ENCODE results near the gene SPRY2.

SPRY2 gene

GRCh38 chr13:80361883-80362327 lies 21.0 kb upstream of the SPRY2 start:
- Histone ChIP-seq H3K4me1 (ENCODE audit: control insufficient read depth, insufficient read depth, low read length) (no peaks in the 10 kb centered on the region), H3K9me3 (ENCODE audit: control insufficient read depth, insufficient read depth, low read depth, low read length) (no peaks in the 10 kb centered on the region), H3K4me3 (ENCODE audit: low read depth, low read length) (no peak overlapping the region), H3K27ac (ENCODE audit: extremely low read depth, low read depth, low read length) (no peak overlapping the region), H3K36me3 (ENCODE audit: control insufficient read depth in 2 of 2, insufficient read depth in 1 of 2, low read length in 2 of 2) (no peaks in the 10 kb centered on the region)
- ChIA-PET CTCF (interaction anchor here (0.6 to 2.8 kb wide), 3 partner anchors 19 to 636 kb away, joined by 3 to 17 read pairs (median 3); no protein-coding TSS in a partner anchor), POLR2A (no interaction called here)
- TF ChIP-seq KLF9 (tag by site-specific recombination; IDR thresholded peaks at IDR 0.05; ENCODE audit: low read depth) (no peak), TRIM28 (IDR thresholded peaks at IDR 0.05; ENCODE audit: borderline replicate concordance, low read length) (peak; percentile 99), ZNF138 (tag by site-specific recombination; IDR thresholded peaks at IDR 0.05; ENCODE audit: borderline replicate concordance) (no peak), ZNF18 (tag by site-specific recombination; IDR thresholded peaks at IDR 0.05) (no peak), ZBTB6 (tag by site-specific recombination; IDR thresholded peaks at IDR 0.05) (no peak), ZNF776 (tag by site-specific recombination; IDR thresholded peaks at IDR 0.05; ENCODE audit: borderline replicate concordance) (no peak), SCRT1 (tag by site-specific recombination; IDR thresholded peaks at IDR 0.05; ENCODE audit: borderline replicate concordance) (no peak), ZNF362 (tag by site-specific recombination; IDR thresholded peaks at IDR 0.05) (no peak), ZNF792 (tag by site-specific recombination; IDR thresholded peaks at IDR 0.05) (no peak), ZNF664 (tag by site-specific recombination; IDR thresholded peaks at IDR 0.05) (no peak), ZNF621 (tag by site-specific recombination; IDR thresholded peaks at IDR 0.05) (no peak), ZNF121 (tag by site-specific recombination; IDR thresholded peaks at IDR 0.05) (no peak), ZNF747 (tag by site-specific recombination; IDR thresholded peaks at IDR 0.05) (no peak), ZNF561 (tag by site-specific recombination; IDR thresholded peaks at IDR 0.05; ENCODE audit: borderline replicate concordance) (no peak), ZNF600 (tag by site-specific recombination; IDR thresholded peaks at IDR 0.05) (peak; percentile 27; the same call in 1 of the 2 replicates), ZBTB26 (tag by site-specific recombination; optimal IDR thresholded peaks at IDR 0.05) (no peak), ZNF26 (tag by site-specific recombination; IDR thresholded peaks at IDR 0.05) (no peak), MZF1 (tag by site-specific recombination; IDR thresholded peaks at IDR 0.05; ENCODE audit: borderline replicate concordance) (no peak), ZIC2 (tag by site-specific recombination; IDR thresholded peaks at IDR 0.05) (peak; percentile 82), ZNF280C (tag by site-specific recombination; IDR thresholded peaks at IDR 0.05) (no peak), FEZF1 (tag by site-specific recombination; IDR thresholded peaks at IDR 0.05) (peak; percentile 73)
- TF ChIP-seq, protein P1, sequence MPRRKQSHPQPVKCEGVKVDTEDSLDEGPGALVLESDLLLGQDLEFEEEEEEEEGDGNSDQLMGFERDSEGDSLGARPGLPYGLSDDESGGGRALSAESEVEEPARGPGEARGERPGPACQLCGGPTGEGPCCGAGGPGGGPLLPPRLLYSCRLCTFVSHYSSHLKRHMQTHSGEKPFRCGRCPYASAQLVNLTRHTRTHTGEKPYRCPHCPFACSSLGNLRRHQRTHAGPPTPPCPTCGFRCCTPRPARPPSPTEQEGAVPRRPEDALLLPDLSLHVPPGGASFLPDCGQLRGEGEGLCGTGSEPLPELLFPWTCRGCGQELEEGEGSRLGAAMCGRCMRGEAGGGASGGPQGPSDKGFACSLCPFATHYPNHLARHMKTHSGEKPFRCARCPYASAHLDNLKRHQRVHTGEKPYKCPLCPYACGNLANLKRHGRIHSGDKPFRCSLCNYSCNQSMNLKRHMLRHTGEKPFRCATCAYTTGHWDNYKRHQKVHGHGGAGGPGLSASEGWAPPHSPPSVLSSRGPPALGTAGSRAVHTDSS (tag by site-specific recombination; IDR thresholded peaks at IDR 0.05): no peak
- TF ChIP-seq, protein P2, sequence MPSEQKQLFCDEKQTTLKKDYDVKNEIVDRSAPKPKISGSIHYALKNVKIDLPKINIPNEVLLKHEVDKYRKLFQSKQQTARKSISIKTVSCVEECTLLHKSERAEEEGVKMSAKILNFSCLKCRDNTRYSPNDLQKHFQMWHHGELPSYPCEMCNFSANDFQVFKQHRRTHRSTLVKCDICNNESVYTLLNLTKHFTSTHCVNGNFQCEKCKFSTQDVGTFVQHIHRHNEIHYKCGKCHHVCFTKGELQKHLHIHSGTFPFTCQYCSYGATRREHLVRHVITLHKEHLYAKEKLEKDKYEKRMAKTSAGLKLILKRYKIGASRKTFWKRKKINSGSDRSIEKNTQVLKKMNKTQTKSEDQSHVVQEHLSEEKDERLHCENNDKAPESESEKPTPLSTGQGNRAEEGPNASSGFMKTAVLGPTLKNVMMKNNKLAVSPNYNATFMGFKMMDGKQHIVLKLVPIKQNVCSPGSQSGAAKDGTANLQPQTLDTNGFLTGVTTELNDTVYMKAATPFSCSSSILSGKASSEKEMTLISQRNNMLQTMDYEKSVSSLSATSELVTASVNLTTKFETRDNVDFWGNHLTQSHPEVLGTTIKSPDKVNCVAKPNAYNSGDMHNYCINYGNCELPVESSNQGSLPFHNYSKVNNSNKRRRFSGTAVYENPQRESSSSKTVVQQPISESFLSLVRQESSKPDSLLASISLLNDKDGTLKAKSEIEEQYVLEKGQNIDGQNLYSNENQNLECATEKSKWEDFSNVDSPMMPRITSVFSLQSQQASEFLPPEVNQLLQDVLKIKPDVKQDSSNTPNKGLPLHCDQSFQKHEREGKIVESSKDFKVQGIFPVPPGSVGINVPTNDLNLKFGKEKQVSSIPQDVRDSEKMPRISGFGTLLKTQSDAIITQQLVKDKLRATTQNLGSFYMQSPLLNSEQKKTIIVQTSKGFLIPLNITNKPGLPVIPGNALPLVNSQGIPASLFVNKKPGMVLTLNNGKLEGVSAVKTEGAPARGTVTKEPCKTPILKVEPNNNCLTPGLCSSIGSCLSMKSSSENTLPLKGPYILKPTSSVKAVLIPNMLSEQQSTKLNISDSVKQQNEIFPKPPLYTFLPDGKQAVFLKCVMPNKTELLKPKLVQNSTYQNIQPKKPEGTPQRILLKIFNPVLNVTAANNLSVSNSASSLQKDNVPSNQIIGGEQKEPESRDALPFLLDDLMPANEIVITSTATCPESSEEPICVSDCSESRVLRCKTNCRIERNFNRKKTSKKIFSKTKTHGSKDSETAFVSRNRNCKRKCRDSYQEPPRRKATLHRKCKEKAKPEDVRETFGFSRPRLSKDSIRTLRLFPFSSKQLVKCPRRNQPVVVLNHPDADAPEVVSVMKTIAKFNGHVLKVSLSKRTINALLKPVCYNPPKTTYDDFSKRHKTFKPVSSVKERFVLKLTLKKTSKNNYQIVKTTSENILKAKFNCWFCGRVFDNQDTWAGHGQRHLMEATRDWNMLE (tag by site-specific recombination; conservative IDR thresholded peaks at IDR 0.05; ENCODE audit: low read depth): no peak
